HCT116 (cell line): ENCODE results near the gene TMCO6. TPM values are rescaled to one million over a fixed set of nuclear protein-coding genes. Genes with fewer than 3 reads are reported as not detected.

Experiments used
- ATAC-seq: fragments of 200-7000 bp; cut with Tn5 transposase; 2 replicates; pipeline ENCODE4 v1.9.1; 2020; ENCODE audit warnings: mild to moderate bottlenecking, moderate library complexity
- BruUV-seq: library from RNA; stranded (reverse); fragments of 400-500 nt; replicated peaks from 2 replicates; lab custom pipeline; 2021; lab: Mats Ljungman, UMichigan
- CTCF ChIA-PET: fragments of 300-600 bp; sonication (Branson Sonifier 250); formaldehyde crosslinking; loops from one replicate; lab custom pipeline; 2021; ENCODE audit warnings: antibody characterized with exemption; lab: Charles Lee
- POLR2A ChIA-PET: fragments of 300-600, 350-600 bp; sonication (Branson Sonifier 250); formaldehyde crosslinking; loops from one replicate; lab custom pipeline; 2021; ENCODE audit warnings: antibody characterized with exemption; lab: Charles Lee
- RAD21 ChIA-PET, 2 experiments: fragments of 300-600 bp; sonication (Branson Sonifier 250); formaldehyde crosslinking; loops; one replicate each; lab custom pipeline; 2023; ENCODE audit warnings: low total read pairs in 2 of 2; ENCODE audit not compliant: uncharacterized antibody in 2 of 2, unreplicated experiment in 2 of 2, low non-redundant PET in 1 of 2; lab: Charles Lee
- DNase-seq: peaks from one replicate; pipeline ENCODE4 v3.0.0-alpha.2; 2010; ENCODE audit warnings: low read depth, low spot score
- H2AFZ ChIP-seq: fragments of 200-600 bp; shearing (Covaris generic), sonication (generic); 2 replicates; pipeline ENCODE4 v1.6.1; 2017; ENCODE audit warnings: low read depth, mixed run types, mixed read lengths, antibody characterized with exemption, low read length; ENCODE audit not compliant: poor library complexity, severe bottlenecking
- H3K27ac ChIP-seq: 2 replicates; pipeline ENCODE4 v1.5.1; 2012; ENCODE audit warnings: low read depth, low read length
- H3K27me3 ChIP-seq: fragments of 200-600 bp; sonication (generic); 2 replicates; pipeline ENCODE4 v1.6.1; 2016; ENCODE audit warnings: mixed run types, low read length, mixed read lengths; ENCODE audit not compliant: insufficient read depth
- H3K36me3 ChIP-seq, 2 experiments: fragments of 200-500 bp in 1 of 2; fragments of 200-600 bp in 1 of 2; sonication (Bioruptor generic) in 1 of 2; sonication (generic) in 1 of 2; 2 replicates each; pipeline versions ENCODE4 v1.5.1 to v1.6.1; 2014 to 2016; ENCODE audit warnings: low read length in 2 of 2, inconsistent platforms in 1 of 2, mixed read lengths in 1 of 2, mixed run types in 1 of 2; ENCODE audit not compliant: insufficient read depth in 2 of 2, control insufficient read depth in 1 of 2
- H3K4me1 ChIP-seq, 2 experiments: fragments of 200-600 bp in 1 of 2; sonication (generic) in 1 of 2; 2 replicates each; pipeline versions ENCODE4 v1.5.1 to v1.6.1; 2012 to 2017; ENCODE audit warnings: low read length in 2 of 2, inconsistent platforms in 1 of 2, mild to moderate bottlenecking in 1 of 2, mixed read lengths in 1 of 2, mixed run types in 1 of 2, moderate library complexity in 1 of 2; ENCODE audit not compliant: insufficient read depth in 2 of 2, control insufficient read depth in 1 of 2
- H3K4me2 ChIP-seq: fragments of 200-600 bp; sonication (generic); 2 replicates; pipeline ENCODE4 v1.6.1; 2017; ENCODE audit warnings: mixed run types, low read length, mixed read lengths
- H3K4me3 ChIP-seq, 2 experiments: fragments of 200-600 bp in 1 of 2; sonication (generic) in 1 of 2; replicated peaks in 1 of 2; 2 replicates each; pipeline ENCODE4 v1.5.1; 2011 to 2016; ENCODE audit warnings: low read length in 2 of 2, control low read depth in 1 of 2, low read depth in 1 of 2, mild to moderate bottlenecking in 1 of 2, mixed read lengths in 1 of 2, mixed run types in 1 of 2
- H3K79me2 ChIP-seq: fragments of 200-600 bp; sonication (generic); 2 replicates; pipeline ENCODE4 v1.6.1; 2017; ENCODE audit warnings: mild to moderate bottlenecking, mixed run types, low read length, moderate library complexity, mixed read lengths; ENCODE audit not compliant: insufficient read depth
- H3K9ac ChIP-seq: fragments of 200-600 bp; sonication (generic); 2 replicates; pipeline ENCODE4 v1.6.1; 2016; ENCODE audit warnings: low read length, mixed read lengths
- H3K9me2 ChIP-seq: fragments of 200-600 bp; sonication (generic), shearing (Covaris generic); 2 replicates; pipeline ENCODE4 v1.6.1; 2017; ENCODE audit warnings: mixed run types, mild to moderate bottlenecking, moderate library complexity; ENCODE audit not compliant: insufficient read depth
- H3K9me3 ChIP-seq, 2 experiments: fragments of 200-500 bp in 1 of 2; fragments of 200-600 bp in 1 of 2; sonication (Bioruptor generic) in 1 of 2; sonication (generic) in 1 of 2; 2 replicates each; pipeline ENCODE4 v1.6.1; 2014 to 2017; ENCODE audit warnings: low read length in 2 of 2, mixed read lengths in 2 of 2, inconsistent platforms in 1 of 2, low read depth in 1 of 2, mild to moderate bottlenecking in 1 of 2, mixed run types in 1 of 2, moderate library complexity in 1 of 2; ENCODE audit not compliant: control insufficient read depth in 1 of 2, insufficient read depth in 1 of 2
- H4K20me1 ChIP-seq: fragments of 200-600 bp; sonication (generic), shearing (Covaris generic); 2 replicates; pipeline ENCODE4 v1.6.1; 2017; ENCODE audit warnings: mixed run types, mild to moderate bottlenecking, moderate library complexity; ENCODE audit not compliant: insufficient read depth
- ATF3 ChIP-seq: IDR thresholded peaks from 2 replicates; pipeline ENCODE4 v1.6.1; 2012
- CEBPB ChIP-seq: IDR thresholded peaks from 2 replicates; pipeline ENCODE4 v1.6.1; 2012; ENCODE audit warnings: low read depth
- CTCF ChIP-seq, 3 experiments: fragments of 200-600 bp in 1 of 3; sonication (generic) in 1 of 3; IDR thresholded peaks in 2 of 3; conservative IDR thresholded peaks in 1 of 3; 2 replicates each; pipeline ENCODE4 v1.5.1; 2012 to 2017; ENCODE audit warnings: low read depth in 2 of 3, low read length in 2 of 3, antibody characterized with exemption in 1 of 3, borderline replicate concordance in 1 of 3, control low read depth in 1 of 3, mild to moderate bottlenecking in 1 of 3, mixed read lengths in 1 of 3, mixed run types in 1 of 3, moderate library complexity in 1 of 3; ENCODE audit not compliant: insufficient read depth in 1 of 3
- ELF1 ChIP-seq: IDR thresholded peaks from 2 replicates; pipeline ENCODE4 v1.6.1; 2012; ENCODE audit warnings: low read depth, borderline replicate concordance
- EZH2phosphoT487 ChIP-seq: fragments of 200-600 bp; IDR thresholded peaks from 2 replicates; pipeline ENCODE4 v1.6.1; 2018; ENCODE audit warnings: antibody characterized with exemption, borderline replicate concordance
- FOSL1 ChIP-seq: IDR thresholded peaks from 2 replicates; pipeline ENCODE4 v1.6.1; 2012; ENCODE audit warnings: low read depth
- JUND ChIP-seq: IDR thresholded peaks from 2 replicates; pipeline ENCODE4 v1.6.1; 2012
- MAX ChIP-seq: IDR thresholded peaks from 2 replicates; pipeline ENCODE4 v1.6.1; 2012
- POLR2AphosphoS5 ChIP-seq: IDR thresholded peaks from 2 replicates; pipeline ENCODE4 v1.6.1; 2011; ENCODE audit warnings: mild to moderate bottlenecking, low read depth, low read length, moderate library complexity
- REST ChIP-seq: IDR thresholded peaks from 2 replicates; pipeline ENCODE4 v1.6.1; 2012; ENCODE audit warnings: low read depth
- SIN3A ChIP-seq: IDR thresholded peaks from 2 replicates; pipeline ENCODE4 v1.6.1; 2012; ENCODE audit warnings: low read depth
- SP1 ChIP-seq: IDR thresholded peaks from 2 replicates; pipeline ENCODE4 v1.6.1; 2012; ENCODE audit warnings: low read depth
- ZFX ChIP-seq: fragments of 450-650 bp; IDR thresholded peaks from 2 replicates; pipeline ENCODE4 v1.6.1; 2017
- intact Hi-C: fragments of 100-400 bp; cut with micrococcal nuclease; formaldehyde crosslinking; loops from 2 replicates; pipeline ENCODE4 v1.10.0; 2022
- total RNA-seq: library from RNA; stranded (reverse); gene quantifications from one replicate; pipeline ENCODE4 v1.2.1, GENCODE V29; 2021; ENCODE audit not compliant: unreplicated experiment

The TMCO6 gene
- total RNA-seq, 1 experiment from 2014 or later, result 28.0 TPM

GRCh38 chr5:140596321-140596741 lies 42.9 kb upstream of the TMCO6 start:
- CTCF ChIA-PET, result no interaction called here
- intact Hi-C loops, result no loop called here
- POLR2A ChIA-PET, result no interaction called here
- no peak overlapping the region for H3K4me2 ChIP-seq
- H3K79me2 ChIP-seq, result no peaks in the 10 kb centered on the region
- H4K20me1 ChIP-seq, result no peaks in the 10 kb centered on the region
- no peak overlapping the region for H3K27ac ChIP-seq
- no peaks in the 10 kb centered on the region for H3K9me2 ChIP-seq
- no peak overlapping the region for H3K9ac ChIP-seq
- no peak for ATAC-seq
- H3K9me3 ChIP-seq, result no peaks in the 10 kb centered on the region
- H3K4me3 ChIP-seq, result no peak overlapping the region
- no TSS peak for BruUV-seq
- no peaks in the 10 kb centered on the region for H3K36me3 ChIP-seq
- no peak for DNase-seq
- TF ChIP-seq POLR2AphosphoS5 (no peak), ELF1 (no peak), CEBPB (no peak), SP1 (no peak), FOSL1 (no peak), CTCF (IDR thresholded peaks at IDR 0.05 in 2 of 3, conservative IDR thresholded peaks at IDR 0.05 in 1 of 3; ENCODE audit: borderline replicate concordance in 1 of 3, insufficient read depth in 1 of 3, low read depth in 2 of 3, low read length in 2 of 3) (no peak), MAX (no peak), ATF3 (no peak), JUND (no peak), SIN3A (no peak), EZH2phosphoT487 (no peak), ZFX (no peak), REST (no peak)
- TF ChIP-seq, all 23 proteins: peak for 0
- RAD21 ChIA-PET, result no interaction called here
- no peaks in the 10 kb centered on the region for H3K27me3 ChIP-seq
- no peaks in the 10 kb centered on the region; a peak in 1 of 4 replicates for H3K4me1 ChIP-seq
- H2AFZ ChIP-seq, result no peak overlapping the region
